ENCODE data around the gene GAL3ST2.
"Not testable (repeated sequence)": the region's sequence is repeated elsewhere in the genome, so short reads cannot be mapped to it uniquely, and the experiment has no call there.

GRCh38 chr2:241817821-241818215 is 41.2 kb downstream of the GAL3ST2 start:
- TF ChIP-seq TAF1 (IDR thresholded peaks at IDR 0.05; ENCODE audit: low read depth, low read length); POLR2A (IDR thresholded peaks at IDR 0.05; ENCODE audit: low read depth, low read length); POLR2AphosphoS5 (IDR thresholded peaks at IDR 0.05; ENCODE audit: low read depth, low read length); POU2F2 (IDR thresholded peaks at IDR 0.05; ENCODE audit: low read depth, low read length); PAX5 (IDR thresholded peaks at IDR 0.05; ENCODE audit: insufficient read depth, low read length, severe bottlenecking); SPI1 (IDR thresholded peaks at IDR 0.05; ENCODE audit: low read depth, low read length): not testable (repeated sequence)

Measured in GM12891 (cell line).